ENCODE data around the gene FBXL3.

DNA sequence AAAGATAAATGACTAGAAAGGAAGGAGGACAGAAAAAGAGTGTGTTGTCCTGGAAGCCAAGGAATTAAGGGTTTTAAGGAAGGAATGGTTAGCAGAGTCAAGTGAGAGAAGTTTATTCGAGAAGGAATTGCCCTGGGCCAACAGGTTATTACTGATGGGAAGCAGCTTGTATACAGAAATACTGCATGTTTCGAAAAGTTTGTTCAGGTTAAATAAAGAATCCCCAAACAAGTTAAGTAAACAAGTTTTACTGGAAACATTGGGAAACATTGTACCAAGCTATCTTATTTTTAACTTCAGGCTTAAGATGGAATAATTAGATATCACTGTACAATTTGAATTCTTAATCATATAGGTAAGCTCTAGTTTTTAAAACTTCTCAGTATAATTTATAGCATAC, 28.2 kb upstream of the FBXL3 start:
- TF ChIP-seq, protein P1, sequence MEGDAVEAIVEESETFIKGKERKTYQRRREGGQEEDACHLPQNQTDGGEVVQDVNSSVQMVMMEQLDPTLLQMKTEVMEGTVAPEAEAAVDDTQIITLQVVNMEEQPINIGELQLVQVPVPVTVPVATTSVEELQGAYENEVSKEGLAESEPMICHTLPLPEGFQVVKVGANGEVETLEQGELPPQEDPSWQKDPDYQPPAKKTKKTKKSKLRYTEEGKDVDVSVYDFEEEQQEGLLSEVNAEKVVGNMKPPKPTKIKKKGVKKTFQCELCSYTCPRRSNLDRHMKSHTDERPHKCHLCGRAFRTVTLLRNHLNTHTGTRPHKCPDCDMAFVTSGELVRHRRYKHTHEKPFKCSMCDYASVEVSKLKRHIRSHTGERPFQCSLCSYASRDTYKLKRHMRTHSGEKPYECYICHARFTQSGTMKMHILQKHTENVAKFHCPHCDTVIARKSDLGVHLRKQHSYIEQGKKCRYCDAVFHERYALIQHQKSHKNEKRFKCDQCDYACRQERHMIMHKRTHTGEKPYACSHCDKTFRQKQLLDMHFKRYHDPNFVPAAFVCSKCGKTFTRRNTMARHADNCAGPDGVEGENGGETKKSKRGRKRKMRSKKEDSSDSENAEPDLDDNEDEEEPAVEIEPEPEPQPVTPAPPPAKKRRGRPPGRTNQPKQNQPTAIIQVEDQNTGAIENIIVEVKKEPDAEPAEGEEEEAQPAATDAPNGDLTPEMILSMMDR (IDR thresholded peaks at IDR 0.05), result no peak
- TF ChIP-seq POLR2A (IDR thresholded peaks at IDR 0.05), result no peak

All from right lobe of liver (tissue), 4 donors.